H9 (cell line): ENCODE data around the gene TMOD1. TPM values are rescaled to one million over a fixed set of nuclear protein-coding genes. Genes with fewer than 3 reads are reported as not detected.
A peak's percentile ranks its signal among the peaks of the same experiment; 100 is the strongest.

Experiments used
- DNase-seq: peaks from one replicate; pipeline ENCODE4 v3.0.0-alpha.2; 2017
- H2AFZ ChIP-seq: one replicate; pipeline ENCODE4 v1.6.1; 2013; ENCODE audit warnings: mild to moderate bottlenecking, low read length, control low read depth, moderate library complexity
- H2AK5ac ChIP-seq: 2 replicates; pipeline ENCODE4 v1.6.1; 2013; ENCODE audit warnings: low read length, control low read depth, mixed read lengths; ENCODE audit not compliant: insufficient read length
- H2BK120ac ChIP-seq: one replicate; pipeline ENCODE4 v1.6.1; 2013; ENCODE audit warnings: low read depth, mild to moderate bottlenecking, low read length, control low read depth, inconsistent platforms; ENCODE audit not compliant: poor library complexity, severe bottlenecking
- H2BK12ac ChIP-seq: 2 replicates; pipeline ENCODE4 v1.6.1; 2013; ENCODE audit warnings: low read length, control low read depth, mixed read lengths, low read depth; ENCODE audit not compliant: insufficient read length
- H2BK15ac ChIP-seq: 2 replicates; pipeline ENCODE4 v1.6.1; 2013; ENCODE audit warnings: low read depth, low read length, control low read depth
- H2BK20ac ChIP-seq: one replicate; pipeline ENCODE4 v1.6.1; 2013; ENCODE audit warnings: low read depth, mild to moderate bottlenecking, low read length, control low read depth, inconsistent platforms; ENCODE audit not compliant: poor library complexity, severe bottlenecking
- H2BK5ac ChIP-seq: 2 replicates; pipeline ENCODE4 v1.6.1; 2013; ENCODE audit warnings: low read length, control low read depth, mixed read lengths; ENCODE audit not compliant: insufficient read length
- H3K14ac ChIP-seq: 2 replicates; pipeline ENCODE4 v1.6.1; 2013; ENCODE audit warnings: low read length, control low read depth; ENCODE audit not compliant: insufficient read depth
- H3K18ac ChIP-seq: 2 replicates; pipeline ENCODE4 v1.6.1; 2013; ENCODE audit warnings: low read depth, mild to moderate bottlenecking, mixed read lengths, low read length, control low read depth; ENCODE audit not compliant: insufficient read length
- H3K23ac ChIP-seq: 2 replicates; pipeline ENCODE4 v1.6.1; 2013; ENCODE audit warnings: low read length, control low read depth, mixed read lengths, low read depth; ENCODE audit not compliant: insufficient read length
- H3K23me2 ChIP-seq: 2 replicates; pipeline ENCODE4 v1.6.1; 2013; ENCODE audit warnings: low read depth, mild to moderate bottlenecking, mixed read lengths, low read length, control low read depth; ENCODE audit not compliant: insufficient read length, poor library complexity, severe bottlenecking
- H3K27ac ChIP-seq: 2 replicates; pipeline ENCODE4 v1.5.1; 2013; ENCODE audit warnings: low read length, control low read depth, mixed read lengths, low read depth; ENCODE audit not compliant: insufficient read length
- H3K27me3 ChIP-seq: 2 replicates; pipeline ENCODE4 v1.6.1; 2013; ENCODE audit warnings: low read length, control low read depth, inconsistent platforms; ENCODE audit not compliant: insufficient read depth
- H3K4ac ChIP-seq: 2 replicates; pipeline ENCODE4 v1.6.1; 2013; ENCODE audit warnings: low read depth, mild to moderate bottlenecking, control low read depth, inconsistent platforms, low read length, moderate library complexity
- H3K4me1 ChIP-seq: 2 replicates; pipeline ENCODE4 v1.6.1; 2013; ENCODE audit warnings: low read length, control low read depth, inconsistent platforms; ENCODE audit not compliant: insufficient read depth
- H3K4me2 ChIP-seq: 2 replicates; pipeline ENCODE4 v1.6.1; 2013; ENCODE audit warnings: low read length, control low read depth, mixed read lengths; ENCODE audit not compliant: insufficient read length, insufficient read depth
- H3K56ac ChIP-seq: 2 replicates; pipeline ENCODE4 v1.6.1; 2013; ENCODE audit warnings: low read depth, mild to moderate bottlenecking, mixed read lengths, low read length, control low read depth; ENCODE audit not compliant: insufficient read length
- H3K79me1 ChIP-seq: 2 replicates; pipeline ENCODE4 v1.6.1; 2013; ENCODE audit warnings: low read depth, mild to moderate bottlenecking, moderate library complexity, low read length, control low read depth, inconsistent platforms; ENCODE audit not compliant: insufficient read depth, poor library complexity, severe bottlenecking
- H3K79me2 ChIP-seq: 2 replicates; pipeline ENCODE4 v1.6.1; 2013; ENCODE audit warnings: low read length, control low read depth, inconsistent platforms; ENCODE audit not compliant: insufficient read depth
- H3K9ac ChIP-seq: 2 replicates; pipeline ENCODE4 v1.6.1; 2013; ENCODE audit warnings: low read length, control low read depth, mixed read lengths; ENCODE audit not compliant: insufficient read length; ENCODE audit errors: extremely low read depth
- H3K9me3 ChIP-seq: one replicate; pipeline ENCODE4 v1.6.1; 2013; ENCODE audit warnings: low read depth, low read length, inconsistent platforms; ENCODE audit not compliant: control insufficient read depth
- H3T11ph ChIP-seq: one replicate; pipeline ENCODE4 v1.6.1; 2013; ENCODE audit warnings: mild to moderate bottlenecking, low read length, control low read depth, inconsistent platforms
- H4K20me1 ChIP-seq: one replicate; pipeline ENCODE4 v1.6.1; 2013; ENCODE audit not compliant: control insufficient read depth, insufficient read length, insufficient read depth
- H4K5ac ChIP-seq: 2 replicates; pipeline ENCODE4 v1.6.1; 2013; ENCODE audit warnings: low read depth, mild to moderate bottlenecking, mixed read lengths, low read length, control low read depth; ENCODE audit not compliant: insufficient read length
- H4K8ac ChIP-seq: replicated peaks from 2 replicates; pipeline ENCODE4 v1.6.1; 2013; ENCODE audit warnings: low read length, control low read depth, mixed read lengths, low read depth; ENCODE audit not compliant: insufficient read length
- H4K91ac ChIP-seq: 2 replicates; pipeline ENCODE4 v1.6.1; 2013; ENCODE audit warnings: low read depth, mild to moderate bottlenecking, moderate library complexity, mixed read lengths, low read length, control low read depth; ENCODE audit not compliant: insufficient read length
- H3K27ac Mint-ChIP-seq, 3 experiments: 2 replicates in 2 of 3; 3 replicates in 1 of 3; pipeline ENCODE4 v1.8.0; 2020 to 2021; ENCODE audit warnings: mixed read lengths in 3 of 3, mild to moderate bottlenecking in 1 of 3, moderate library complexity in 1 of 3
- H3K27me3 Mint-ChIP-seq: 2 replicates; pipeline ENCODE4 v1.8.0; 2021; ENCODE audit warnings: low read depth, mild to moderate bottlenecking, moderate library complexity, mixed read lengths
- H3K36me3 Mint-ChIP-seq, 3 experiments: 2 replicates in 2 of 3; 3 replicates in 1 of 3; pipeline ENCODE4 v1.8.0; 2020 to 2021; ENCODE audit warnings: low read depth in 3 of 3, mixed read lengths in 3 of 3; ENCODE audit not compliant: insufficient read depth in 1 of 3
- H3K4me1 Mint-ChIP-seq, 2 experiments: 2 replicates each; pipeline ENCODE4 v1.8.0; 2020; ENCODE audit warnings: mixed read lengths in 2 of 2
- H3K4me3 Mint-ChIP-seq, 2 experiments: 2 replicates in 1 of 2; 3 replicates in 1 of 2; pipeline ENCODE4 v1.8.0; 2020 to 2021; ENCODE audit warnings: mild to moderate bottlenecking in 2 of 2, mixed read lengths in 2 of 2, moderate library complexity in 1 of 2
- H3K9me3 Mint-ChIP-seq, 2 experiments: 2 replicates in 1 of 2; 3 replicates in 1 of 2; pipeline ENCODE4 v1.8.0; 2020; ENCODE audit warnings: mild to moderate bottlenecking in 2 of 2, mixed read lengths in 2 of 2, moderate library complexity in 1 of 2
- WGBS: extraction: QIAGEN DNeasy Blood & Tissue Kit; methylation state at CpG from one replicate; pipeline ENCODE4 v1.1.7; 2013; ENCODE audit warnings: missing lambda C conversion rate, low lambda C conversion rate, mixed read lengths; ENCODE audit not compliant: insufficient read length; ENCODE audit errors: extremely low coverage; 5-methylcytosine and 5-hydroxymethylcytosine counted together
- total RNA-seq: library from RNA; stranded (reverse); gene quantifications from 2 replicates; pipeline ENCODE4 v1.2.1, GENCODE V29; 2021
- TF ChIP-seq, protein P1 (sequence below): fragments of 200-600 bp; sonication (generic); conservative IDR thresholded peaks from 3 replicates; pipeline ENCODE4 v1.8.0; 2021; ENCODE audit warnings: antibody characterized with exemption, mild to moderate bottlenecking

TMOD1 gene
- total RNA-seq, 1 experiment from 2014 or later: 0.98 TPM

DNA sequence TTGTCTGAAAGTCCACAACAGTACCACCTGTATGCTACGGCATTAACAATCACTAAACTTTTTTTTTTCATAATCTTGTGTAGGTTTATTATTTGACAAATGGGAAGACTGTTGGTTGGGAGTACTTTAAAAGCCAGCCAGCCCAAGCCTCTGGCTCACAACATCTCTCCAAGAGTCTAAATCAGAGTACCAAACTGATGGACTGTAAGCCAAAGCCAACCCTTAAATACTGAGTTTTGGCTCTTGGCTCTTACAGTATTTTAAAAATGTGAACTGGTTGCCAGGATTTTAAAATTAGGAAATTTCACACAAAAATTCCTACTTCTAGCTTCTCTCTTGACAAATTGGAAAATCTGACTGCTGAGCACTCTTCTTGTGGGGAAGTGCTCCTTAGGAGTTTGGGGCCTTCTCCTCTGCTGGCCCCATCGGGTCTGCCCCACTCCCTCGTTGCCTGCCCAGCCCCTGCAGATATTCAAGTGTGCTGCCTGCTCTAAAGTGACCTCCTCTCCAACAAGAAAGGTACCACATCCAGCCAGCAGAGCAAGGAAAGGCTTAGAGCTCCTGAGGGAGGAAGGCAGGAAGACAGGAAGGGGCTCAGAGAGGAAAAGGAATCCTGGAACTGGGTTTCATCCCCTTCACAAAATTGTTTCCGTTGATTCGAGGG lies 21.8 kb upstream of the TMOD1 start:
- Histone ChIP-seq H2BK12ac (no peak overlapping the region), H4K91ac (no peak overlapping the region), H4K5ac (no peak overlapping the region), H2BK120ac (no peak overlapping the region), H3K56ac (no peak overlapping the region), H3K27ac (no peak overlapping the region), H2AK5ac (no peak overlapping the region), H2BK20ac (no peak overlapping the region), H3K27me3 (no peaks in the 10 kb centered on the region), H3K79me1 (no peaks in the 10 kb centered on the region), H3K9ac (no peak overlapping the region), H3K4me1 (no peaks in the 10 kb centered on the region; the same call in 1 of the 2 replicates), H2BK15ac (no peak overlapping the region), H2BK5ac (no peak overlapping the region), H4K8ac (no peak overlapping the region), H4K20me1 (no peaks in the 10 kb centered on the region), H3K23ac (no peak overlapping the region), H3K18ac (no peak overlapping the region), H3K79me2 (no peaks in the 10 kb centered on the region), H3K9me3 (no peaks in the 10 kb centered on the region), H2AFZ (no peak overlapping the region), H3K23me2 (no peaks in the 10 kb centered on the region), H3K14ac (no peak overlapping the region), H3T11ph (no peak overlapping the region), H3K4ac (no peak overlapping the region), H3K4me2 (no peak overlapping the region)
- Mint-ChIP-seq H3K27ac (peak overlapping the region in 1 of 3 experiments; percentile 56; a peak in 2 of 7 replicates), H3K4me1 (peaks cover 0 to 4% of the 10 kb centered on the region in 2 experiments; a peak in 2 of 4 replicates), H3K9me3 (no peaks in the 10 kb centered on the region), H3K36me3 (0 out of 7 replicates have a peak, but pooled peaks cover 0 to 5% (median 0%) of the 10 kb centered on the region in 3 experiments), H3K4me3 (no peak overlapping the region), H3K27me3 (no peaks in the 10 kb centered on the region)
- TF ChIP-seq, protein P1, sequence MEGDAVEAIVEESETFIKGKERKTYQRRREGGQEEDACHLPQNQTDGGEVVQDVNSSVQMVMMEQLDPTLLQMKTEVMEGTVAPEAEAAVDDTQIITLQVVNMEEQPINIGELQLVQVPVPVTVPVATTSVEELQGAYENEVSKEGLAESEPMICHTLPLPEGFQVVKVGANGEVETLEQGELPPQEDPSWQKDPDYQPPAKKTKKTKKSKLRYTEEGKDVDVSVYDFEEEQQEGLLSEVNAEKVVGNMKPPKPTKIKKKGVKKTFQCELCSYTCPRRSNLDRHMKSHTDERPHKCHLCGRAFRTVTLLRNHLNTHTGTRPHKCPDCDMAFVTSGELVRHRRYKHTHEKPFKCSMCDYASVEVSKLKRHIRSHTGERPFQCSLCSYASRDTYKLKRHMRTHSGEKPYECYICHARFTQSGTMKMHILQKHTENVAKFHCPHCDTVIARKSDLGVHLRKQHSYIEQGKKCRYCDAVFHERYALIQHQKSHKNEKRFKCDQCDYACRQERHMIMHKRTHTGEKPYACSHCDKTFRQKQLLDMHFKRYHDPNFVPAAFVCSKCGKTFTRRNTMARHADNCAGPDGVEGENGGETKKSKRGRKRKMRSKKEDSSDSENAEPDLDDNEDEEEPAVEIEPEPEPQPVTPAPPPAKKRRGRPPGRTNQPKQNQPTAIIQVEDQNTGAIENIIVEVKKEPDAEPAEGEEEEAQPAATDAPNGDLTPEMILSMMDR: no peak
- DNase-seq: peak; percentile 33
- WGBS: no CpG with 5 or more reads among the region's 5 CpGs
